GM12878 (cell line): Measurements from ENCODE around the gene TNIP3. TPM values are rescaled to one million over a fixed set of nuclear protein-coding genes. Genes with fewer than 3 reads are reported as not detected.
A peak's percentile ranks its signal among the peaks of the same experiment; 100 is the strongest.

Source experiments
- ATAC-seq: fragments of 200-7000 bp; cut with Tn5 transposase; 3 replicates; pipeline ENCODE4 v1.9.1; 2020; ENCODE audit warnings: mild to moderate bottlenecking, moderate library complexity
- BruUV-seq: library from RNA; stranded (reverse); fragments of 400-500 nt; replicated peaks from 2 replicates; lab custom pipeline; 2021; lab: Mats Ljungman, UMichigan
- CTCF ChIA-PET: fragments of 300-600 bp; sonication (Branson Sonifier 250); formaldehyde crosslinking; extraction: SDS; loops from one replicate; lab custom pipeline; 2021; ENCODE audit warnings: inconsistent platforms; lab: Yijun Ruan, JAX
- POLR2A ChIA-PET: fragments of 350-600 bp; formaldehyde crosslinking; extraction: SDS; loops from one replicate; lab custom pipeline; 2021; ENCODE audit warnings: inconsistent platforms; lab: Charles Lee
- RAD21 ChIA-PET: fragments of 300-600 bp; sonication (Branson Sonifier 250); formaldehyde crosslinking; loops from one replicate; lab custom pipeline; 2023; ENCODE audit warnings: antibody characterized with exemption; ENCODE audit not compliant: unreplicated experiment; lab: Charles Lee
- SMC1A ChIA-PET: fragments of 300-600 bp; sonication (Branson Sonifier 250); formaldehyde crosslinking; loops from one replicate; lab custom pipeline; 2023; ENCODE audit not compliant: unreplicated experiment, uncharacterized antibody; lab: Charles Lee
- DNase-seq: peaks from one replicate; pipeline ENCODE4 v3.0.0-alpha.2; 2011; ENCODE audit warnings: low read depth, low spot score
- FAIRE-seq: peaks from 3 replicates; lab custom pipeline; 2011; peaks lifted over from hg19 to GRCh38; lab: Jason Lieb, UNC
- H2AFZ ChIP-seq: 2 replicates; pipeline ENCODE4 v1.6.0; 2011; ENCODE audit warnings: low read depth, low read length, control low read depth; ENCODE audit not compliant: control insufficient read depth
- H3K27ac ChIP-seq: 2 replicates; pipeline ENCODE4 v1.5.1; 2011; ENCODE audit warnings: control low read depth; ENCODE audit not compliant: control insufficient read depth, insufficient read depth
- H3K27me3 ChIP-seq, 2 experiments: replicated peaks in 1 of 2; 2 replicates each; pipeline versions ENCODE4 v1.6.0 to v1.6.1; 2011; ENCODE audit warnings: low read length in 1 of 2; ENCODE audit not compliant: control insufficient read depth in 2 of 2, insufficient read depth in 2 of 2
- H3K36me3 ChIP-seq, 2 experiments: 2 replicates each; pipeline ENCODE4 v1.5.1; 2011; ENCODE audit warnings: low read length in 1 of 2; ENCODE audit not compliant: control insufficient read depth in 2 of 2, insufficient read depth in 2 of 2
- H3K4me1 ChIP-seq: 2 replicates; pipeline ENCODE4 v1.6.1; 2011; ENCODE audit warnings: mild to moderate bottlenecking, low read length, moderate library complexity, mixed read lengths; ENCODE audit not compliant: control insufficient read depth, insufficient read depth
- H3K4me2 ChIP-seq: 2 replicates; pipeline ENCODE4 v1.6.0; 2011; ENCODE audit warnings: control low read depth; ENCODE audit not compliant: control insufficient read depth, insufficient read depth
- H3K4me3 ChIP-seq: fragments of 200-600 bp; sonication (generic); 2 replicates; pipeline ENCODE4 v1.5.1; 2016
- H3K79me2 ChIP-seq: 2 replicates; pipeline ENCODE4 v1.6.0; 2011; ENCODE audit warnings: low read length; ENCODE audit not compliant: control insufficient read depth, insufficient read depth
- H3K9ac ChIP-seq: 2 replicates; pipeline ENCODE4 v1.8.0; 2011; ENCODE audit warnings: low read length, control low read depth, mixed read lengths; ENCODE audit not compliant: control insufficient read depth, insufficient read depth
- H3K9me3 ChIP-seq: replicated peaks from 3 replicates; pipeline ENCODE4 v1.5.1; 2011; ENCODE audit warnings: mild to moderate bottlenecking, low read length; ENCODE audit not compliant: control insufficient read depth, insufficient read depth
- H4K20me1 ChIP-seq: 2 replicates; pipeline ENCODE4 v1.6.0; 2011; ENCODE audit not compliant: control insufficient read depth, insufficient read depth
- ASH2L ChIP-seq: fragments of 300-600, 200-600 bp; sonication (generic); IDR thresholded peaks from 2 replicates; pipeline ENCODE4 v1.6.1; 2017; ENCODE audit warnings: low read depth, mild to moderate bottlenecking, borderline replicate concordance
- CTCF ChIP-seq, 3 experiments: IDR thresholded peaks in 2 of 3; conservative IDR thresholded peaks in 1 of 3; 2 replicates each; pipeline ENCODE4 v1.5.1; 2011; ENCODE audit warnings: low read depth in 3 of 3, low read length in 3 of 3, mild to moderate bottlenecking in 3 of 3, control low read depth in 2 of 3, moderate library complexity in 2 of 3, inconsistent platforms in 1 of 3, mixed read lengths in 1 of 3; ENCODE audit not compliant: control insufficient read depth in 2 of 3, insufficient read depth in 1 of 3; ENCODE audit errors: extremely low read depth in 1 of 3
- NBN ChIP-seq: fragments of 450-650 bp; IDR thresholded peaks from 2 replicates; pipeline ENCODE4 v1.6.1; 2016
- RAD21 ChIP-seq: IDR thresholded peaks from 2 replicates; pipeline ENCODE4 v1.6.1; 2011; ENCODE audit warnings: mild to moderate bottlenecking, low read depth, low read length, moderate library complexity; ENCODE audit not compliant: insufficient read depth
- SMC3 ChIP-seq: IDR thresholded peaks from 2 replicates; pipeline ENCODE4 v1.6.1; 2011; ENCODE audit warnings: low read length, improper control_type of control experiment, borderline replicate concordance
- WGBS: methylation state at CpG from one replicate; pipeline ENCODE4 v1.1.6; 2016; ENCODE audit warnings: low lambda C conversion rate; ENCODE audit not compliant: insufficient replicate concordance, insufficient coverage; ENCODE audit errors: missing lambda C conversion rate; 5-methylcytosine and 5-hydroxymethylcytosine counted together
- in situ Hi-C: fragments of 300-500 bp; cut with MboI; formaldehyde crosslinking; loops from 9 replicates; pipeline ENCODE4 v1.14.3; 2018; ENCODE audit warnings: mixed read lengths
- intact Hi-C: fragments of 100-400 bp; cut with micrococcal nuclease; formaldehyde crosslinking; loops from one replicate; pipeline ENCODE4 v1.14.2; 2022; ENCODE audit not compliant: unreplicated experiment
- polyA plus RNA-seq, 11 experiments: library from polyadenylated mRNA; depleted of rRNA in 4 of 11; unstranded in 6 of 11; stranded (reverse) in 5 of 11; fragments of >200 nt; fragmentation: Nextera tagmentation in 4 of 11; fragmentation: Illumina TruSeq in 1 of 11; extraction: Ambion mirVana in 4 of 11; extraction: Trizol in 1 of 11; gene quantifications; 1 replicate in 1 of 11; 2 replicates in 10 of 11; pipeline versions ENCODE4 v1.2.1 to v1.2.3, GENCODE V29; 2011 to 2016; ENCODE audit warnings: inconsistent platforms in 2 of 11, missing spikeins in 2 of 11, low read depth in 1 of 11
- total RNA-seq, 4 experiments: library from RNA; depleted of rRNA in 3 of 4; stranded (reverse); fragments of >200 nt in 3 of 4; fragmentation: Illumina TruSeq in 1 of 4; extraction: Trizol in 1 of 4; gene quantifications; 2 replicates each; pipeline versions ENCODE4 v1.2.1 to v1.2.3, GENCODE V29; 2013 to 2021

Gene TNIP3
- total and polyA plus RNA-seq, 10 of the 15 experiments (the other 5 are each of a cell fraction or from before 2014, with no cell fraction given): 0.21 to 1.4 (median 0.67) TPM

GRCh38 chr4:121096629-121097028, 67.5 kb downstream of the TNIP3 start:
- no peaks in the 10 kb centered on the region for H4K20me1 ChIP-seq
- no peaks in the 10 kb centered on the region for H3K27me3 ChIP-seq
- intact Hi-C loops: loop anchor here (5.0 kb wide), 2 partner anchors 379 to 939 kb away; no protein-coding TSS in a partner anchor
- FAIRE-seq: peak; percentile 84
- no peak overlapping the region for H2AFZ ChIP-seq
- H3K27ac ChIP-seq: no peak overlapping the region
- H3K9me3 ChIP-seq: no peaks in the 10 kb centered on the region
- H3K9ac ChIP-seq: no peak overlapping the region
- no TSS peak for BruUV-seq
- SMC1A ChIA-PET: no interaction called here
- H3K4me2 ChIP-seq: no peak overlapping the region
- TF ChIP-seq ASH2L (no peak), SMC3 (peak; percentile 29; the same call in 1 of the 2 replicates), NBN (no peak), CTCF (IDR thresholded peaks at IDR 0.05 in 2 of 3, conservative IDR thresholded peaks at IDR 0.05 in 1 of 3; ENCODE audit: control insufficient read depth in 2 of 3, extremely low read depth in 1 of 3, insufficient read depth in 1 of 3, low read depth in 3 of 3, low read length in 3 of 3) (peak; percentile 1 to 41 (median 36); a peak in 3 of 6 replicates), RAD21 (peak; percentile 55)
- H3K4me3 ChIP-seq: no peak overlapping the region
- in situ Hi-C loops: loop anchor here (10.0 kb wide), 2 partner anchors 942 to 1022 kb away; no protein-coding TSS in a partner anchor
- 4% methylated on average over 2 of the region's 2 CpGs for WGBS
- no peaks in the 10 kb centered on the region for H3K36me3 ChIP-seq
- H3K4me1 ChIP-seq: no peaks in the 10 kb centered on the region
- CTCF ChIA-PET: no interaction called here
- POLR2A ChIA-PET: no interaction called here
- no peak for DNase-seq
- ATAC-seq: no peak
- RAD21 ChIA-PET: no interaction called here
- no peaks in the 10 kb centered on the region for H3K79me2 ChIP-seq
